Smooth muscle cell of the brain vasculature (primary cell): Measurements from ENCODE around the gene NRG2.
A peak's percentile ranks its signal among the peaks of the same experiment; 100 is the strongest.

ENCODE experiments used
- DNase-seq: peaks from one replicate; pipeline ENCODE4 v3.0.0-alpha.2; 2012; ENCODE audit warnings: low read depth, low spot score

The NRG2 gene

GRCh38 chr5:140010798-140011197, 32.3 kb downstream of the NRG2 start:
- DNase-seq = no peak

- DNase-seq = no peak
These were observed 35.8 kb downstream of the NRG2 start for GRCh38 chr5:140007311-140007710.

- DNase-seq = no peak
These were observed 37.9 kb downstream of the NRG2 start for GRCh38 chr5:140005145-140005591.

GRCh38 chr5:140004174-140004573, 38.9 kb downstream of the NRG2 start:
- DNase-seq = no peak

- DNase-seq = no peak
These were observed 39.6 kb downstream of the NRG2 start for GRCh38 chr5:140003519-140003918.

- no peak for DNase-seq
These were observed 42.8 kb downstream of the NRG2 start for GRCh38 chr5:140000332-140000731.

- DNase-seq = no peak
These were observed 44.3 kb downstream of the NRG2 start for GRCh38 chr5:139998837-139999236.

GRCh38 chr5:139997276-139997675, 45.8 kb downstream of the NRG2 start:
- DNase-seq = no peak

GRCh38 chr5:139995929-139996328, 47.2 kb downstream of the NRG2 start:
- DNase-seq = no peak

GRCh38 chr5:139994234-139994633, 48.9 kb downstream of the NRG2 start:
- no peak for DNase-seq

GRCh38 chr5:139985733-139986132, 57.4 kb downstream of the NRG2 start:
- DNase-seq = peak; percentile 37

GRCh38 chr5:139985290-139985689, 57.8 kb downstream of the NRG2 start:
- DNase-seq = no peak

GRCh38 chr5:139984816-139985215, 58.3 kb downstream of the NRG2 start:
- no peak for DNase-seq

GRCh38 chr5:139982975-139983240, 60.2 kb downstream of the NRG2 start:
- DNase-seq = no peak

- no peak for DNase-seq
These were observed 60.7 kb downstream of the NRG2 start for GRCh38 chr5:139982157-139982974.

- no peak for DNase-seq
These were observed 62.3 kb downstream of the NRG2 start for GRCh38 chr5:139980765-139981164.

- DNase-seq = no peak
These were observed 63.2 kb downstream of the NRG2 start for GRCh38 chr5:139979943-139980342.

GRCh38 chr5:139979518-139979917, 63.6 kb downstream of the NRG2 start:
- no peak for DNase-seq

- DNase-seq = no peak
These were observed 66.4 kb downstream of the NRG2 start for GRCh38 chr5:139976703-139977102.

- DNase-seq = no peak
These were observed 67.2 kb downstream of the NRG2 start for GRCh38 chr5:139975942-139976341.

- DNase-seq = no peak
These were observed 67.8 kb downstream of the NRG2 start for GRCh38 chr5:139975306-139975705.

GRCh38 chr5:139974661-139975060, 68.4 kb downstream of the NRG2 start:
- DNase-seq = no peak

GRCh38 chr5:139971202-139971725, 71.8 kb downstream of the NRG2 start:
- DNase-seq = no peak

- DNase-seq = no peak
These were observed 73.8 kb downstream of the NRG2 start for GRCh38 chr5:139969318-139969717.
